K562 (cell line): ENCODE results near the gene CCDC34. TPM values are rescaled to one million over a fixed set of nuclear protein-coding genes. Genes with fewer than 3 reads are reported as not detected.
A peak's percentile ranks its signal among the peaks of the same experiment; 100 is the strongest.

Experiments
- ATAC-seq: fragments of 200-7000 bp; cut with Tn5 transposase; 3 replicates; pipeline ENCODE4 v1.9.1; 2020; ENCODE audit warnings: moderate library complexity
- BruUV-seq: library from RNA; stranded (reverse); fragments of 400-500 nt; replicated peaks from 2 replicates; lab custom pipeline; 2021; lab: Mats Ljungman, UMichigan
- CTCF ChIA-PET: fragments of 300-600 bp; formaldehyde crosslinking; extraction: SDS; loops from one replicate; lab custom pipeline; 2021; ENCODE audit warnings: low intra/inter-chr PET ratio; lab: Yijun Ruan, JAX
- POLR2A ChIA-PET: fragments of 300-600, 350-650 bp; sonication (Branson Sonifier 250); formaldehyde crosslinking; extraction: SDS; loops from one replicate; lab custom pipeline; 2021; ENCODE audit warnings: antibody characterized with exemption, inconsistent platforms; lab: Yijun Ruan, JAX
- DNase-seq, 4 experiments: peaks; one replicate each; pipeline versions ENCODE4 v3.0.0 to v3.0.0-alpha.2; 2011 to 2018; ENCODE audit warnings: low spot score in 3 of 4, mixed read lengths in 3 of 4; ENCODE audit errors: extremely low read depth in 1 of 4
- FAIRE-seq: peaks from 2 replicates; lab custom pipeline; 2011; peaks lifted over from hg19 to GRCh38; lab: Jason Lieb, UNC
- H2AFZ ChIP-seq: 2 replicates; pipeline ENCODE4 v1.6.0; 2011; ENCODE audit warnings: low read depth, low read length, control low read depth, inconsistent platforms
- H3K27ac ChIP-seq: fragments of 200-600 bp; 3 replicates; pipeline ENCODE4 v1.8.0; 2011; ENCODE audit warnings: low read depth, mild to moderate bottlenecking, control low read depth, inconsistent platforms, low read length, moderate library complexity, mixed read lengths; ENCODE audit errors: extremely low read depth
- H3K27me3 ChIP-seq, 2 experiments: fragments of 300-600 bp in 1 of 2; 2 replicates in 1 of 2; 3 replicates in 1 of 2; pipeline versions ENCODE4 v1.6.0 to v1.8.0; 2011; ENCODE audit warnings: inconsistent platforms in 2 of 2, low read length in 2 of 2, mild to moderate bottlenecking in 1 of 2, mixed read lengths in 1 of 2, moderate library complexity in 1 of 2; ENCODE audit not compliant: control insufficient read depth in 2 of 2, insufficient read depth in 2 of 2
- H3K36me3 ChIP-seq: fragments of 300-600 bp; 3 replicates; pipeline ENCODE4 v1.8.0; 2011; ENCODE audit warnings: mild to moderate bottlenecking, low read length, inconsistent platforms; ENCODE audit not compliant: control insufficient read depth, insufficient read depth
- H3K4me1 ChIP-seq, 2 experiments: fragments of 200-600 bp in 1 of 2; replicated peaks in 1 of 2; 2 replicates in 1 of 2; 3 replicates in 1 of 2; pipeline versions ENCODE4 v1.5.1 to v1.8.0; 2011; ENCODE audit warnings: inconsistent platforms in 2 of 2, low read length in 2 of 2, mild to moderate bottlenecking in 1 of 2, mixed read lengths in 1 of 2, moderate library complexity in 1 of 2; ENCODE audit not compliant: control insufficient read depth in 2 of 2, insufficient read depth in 2 of 2
- H3K4me2 ChIP-seq: 2 replicates; pipeline ENCODE4 v1.6.1; 2011; ENCODE audit warnings: low read length, control low read depth, inconsistent platforms, mixed read lengths; ENCODE audit not compliant: insufficient read depth
- H3K4me3 ChIP-seq: fragments of 200-600 bp; sonication (generic), shearing (Covaris generic); 2 replicates; pipeline ENCODE4 v1.5.1; 2016; ENCODE audit warnings: control low read depth, inconsistent platforms
- H3K79me2 ChIP-seq: fragments of 200-600 bp; 3 replicates; pipeline ENCODE4 v1.8.0; 2011; ENCODE audit warnings: low read length, inconsistent platforms; ENCODE audit not compliant: control insufficient read depth, insufficient read depth
- H3K9ac ChIP-seq, 2 experiments: 2 replicates each; pipeline versions ENCODE4 v1.6.0 to v1.6.1; 2011; ENCODE audit warnings: low read depth in 2 of 2, low read length in 2 of 2, control low read depth in 1 of 2, inconsistent platforms in 1 of 2, mild to moderate bottlenecking in 1 of 2, mixed read lengths in 1 of 2; ENCODE audit not compliant: insufficient read depth in 1 of 2
- H3K9me1 ChIP-seq: one replicate; pipeline ENCODE4 v1.6.0; 2011; ENCODE audit warnings: inconsistent platforms, mild to moderate bottlenecking, low read length, moderate library complexity; ENCODE audit not compliant: control insufficient read depth, insufficient read depth
- H3K9me3 ChIP-seq: replicated peaks from 2 replicates; pipeline ENCODE4 v1.5.1; 2011; ENCODE audit warnings: low read depth, low read length, inconsistent platforms; ENCODE audit not compliant: control insufficient read depth, insufficient read depth
- H4K20me1 ChIP-seq: replicated peaks from 2 replicates; pipeline ENCODE4 v1.6.1; 2011; ENCODE audit warnings: low read length, inconsistent platforms, mixed read lengths; ENCODE audit not compliant: control insufficient read depth, insufficient read depth
- ATF7 ChIP-seq: fragments of 450-650 bp; IDR thresholded peaks from 2 replicates; pipeline ENCODE4 v1.7.1; 2014; ENCODE audit warnings: mild to moderate bottlenecking, moderate library complexity
- CEBPB ChIP-seq: fragments of 450-650 bp; IDR thresholded peaks from 2 replicates; pipeline ENCODE4 v1.6.1; 2016; ENCODE audit warnings: missing genetic modification characterization, missing compliant biosample characterization
- CEBPG ChIP-seq, 3 experiments: fragments of 200-800 bp in 1 of 3; sonication (Bioruptor generic) in 1 of 3; sonication (generic) in 1 of 3; formaldehyde crosslinking in 1 of 3; IDR thresholded peaks in 2 of 3; conservative IDR thresholded peaks in 1 of 3; 2 replicates each; pipeline versions ENCODE4 v1.6.1 to v1.8.0; 2016 to 2022; ENCODE audit warnings: missing compliant biosample characterization in 2 of 3, missing genetic modification characterization in 2 of 3, mild to moderate bottlenecking in 1 of 3, missing genetic modification reagents in 1 of 3
- ESRRA ChIP-seq: fragments of 450-650 bp; IDR thresholded peaks from 2 replicates; pipeline ENCODE4 v1.6.1; 2014; ENCODE audit warnings: low read depth, mild to moderate bottlenecking, moderate library complexity, borderline replicate concordance
- ETS2 ChIP-seq: IDR thresholded peaks from 2 replicates; pipeline ENCODE4 v1.6.1; 2016; ENCODE audit warnings: borderline replicate concordance, missing genetic modification characterization, mild to moderate bottlenecking, moderate library complexity, missing compliant biosample characterization; ENCODE audit not compliant: poor library complexity, severe bottlenecking
- IFI16 ChIP-seq: fragments of 250-450 bp; sonication (Bioruptor Pico); IDR thresholded peaks from 2 replicates; pipeline ENCODE4 v2.1.2; 2022; ENCODE audit warnings: mild to moderate bottlenecking, inconsistent platforms
- NCOA2 ChIP-seq, 2 experiments: fragments of 450-650 bp; IDR thresholded peaks; 2 replicates each; pipeline ENCODE4 v1.6.1; 2018; ENCODE audit warnings: mild to moderate bottlenecking in 2 of 2, moderate library complexity in 1 of 2; ENCODE audit not compliant: partially characterized antibody in 2 of 2
- PHF21A ChIP-seq: fragments of 450-650 bp; IDR thresholded peaks from 2 replicates; pipeline ENCODE4 v1.6.1; 2017; ENCODE audit warnings: low read depth, borderline replicate concordance
- TAL1 ChIP-seq: fragments of 450-650 bp; IDR thresholded peaks from 2 replicates; pipeline ENCODE4 v1.6.1; 2016; ENCODE audit warnings: mild to moderate bottlenecking
- ZNF436 ChIP-seq: fragments of 250-450, 450-650 bp; sonication (Bioruptor Pico); formaldehyde crosslinking; IDR thresholded peaks from 2 replicates; pipeline ENCODE4 v1.7.0; 2020; ENCODE audit warnings: mild to moderate bottlenecking
- WGBS: fragments of 100-300 bp; shearing (Covaris generic); methylation state at CpG from one replicate; pipeline ENCODE4 v1.1.6; 2016; ENCODE audit warnings: low coverage, mixed read lengths; ENCODE audit not compliant: insufficient coverage; ENCODE audit errors: missing lambda C conversion rate; 5-methylcytosine and 5-hydroxymethylcytosine counted together
- in situ Hi-C: fragments of 300-500 bp; cut with MboI; formaldehyde crosslinking; loops from 4 replicates; pipeline ENCODE4 v1.15.0; 2018; ENCODE audit warnings: inconsistent platforms, mixed read lengths
- intact Hi-C: fragments of 100-400 bp; cut with micrococcal nuclease; formaldehyde crosslinking; loops from 2 replicates; pipeline ENCODE4 v1.14.2; 2022
- polyA plus RNA-seq, 8 experiments: library from polyadenylated mRNA; depleted of rRNA in 4 of 8; stranded (reverse) in 5 of 8; unstranded in 3 of 8; fragments of >200 nt; fragmentation: Nextera tagmentation in 2 of 8; fragmentation: Illumina TruSeq in 1 of 8; extraction: Ambion mirVana in 2 of 8; extraction: Trizol in 1 of 8; gene quantifications; 2 replicates each; pipeline versions ENCODE4 v1.2.1 to v1.2.3, GENCODE V29; 2011 to 2014; ENCODE audit warnings: inconsistent platforms in 1 of 8, missing spikeins in 1 of 8
- total RNA-seq, 7 experiments: library from RNA; depleted of rRNA in 6 of 7; stranded (reverse); fragments of >200 nt in 6 of 7; fragmentation: Illumina TruSeq in 2 of 7; extraction: Trizol in 2 of 7; gene quantifications; 2 replicates each; pipeline versions ENCODE4 v1.2.1 to v1.2.3, GENCODE V29; 2011 to 2021; ENCODE audit warnings: low replicate concordance in 1 of 7
- TF ChIP-seq, protein P1 (sequence below), 2 experiments: fragments of 250-450 bp in 1 of 2; fragments of 450-650 bp in 1 of 2; sonication (Bioruptor Pico) in 1 of 2; IDR thresholded peaks; 2 replicates each; pipeline versions ENCODE4 v1.6.1 to v1.8.0; 2016 to 2021; ENCODE audit warnings: mild to moderate bottlenecking in 2 of 2, moderate library complexity in 2 of 2, missing compliant biosample characterization in 1 of 2, missing genetic modification characterization in 1 of 2
- TF ChIP-seq, protein P2 (sequence below): fragments of 450-650 bp; formaldehyde crosslinking; IDR thresholded peaks from 2 replicates; pipeline ENCODE4 v1.4.0; 2020; ENCODE audit warnings: mild to moderate bottlenecking, mixed read lengths
- TF ChIP-seq, protein P3 (sequence below), 2 experiments: fragments of 450-650 bp in 1 of 2; sonication (generic) in 1 of 2; formaldehyde crosslinking in 1 of 2; IDR thresholded peaks in 1 of 2; conservative IDR thresholded peaks in 1 of 2; 2 replicates each; pipeline versions ENCODE4 v1.6.1 to v1.8.1; 2016 to 2023; ENCODE audit warnings: mild to moderate bottlenecking in 2 of 2, moderate library complexity in 2 of 2, inconsistent platforms in 1 of 2, missing genetic modification reagents in 1 of 2

CCDC34 gene
- total and polyA plus RNA-seq, 9 of the 15 experiments (the other 6 are each of a cell fraction or from before 2014, with no cell fraction given): 6.2 to 42.0 (median 15.7) TPM

DNA sequence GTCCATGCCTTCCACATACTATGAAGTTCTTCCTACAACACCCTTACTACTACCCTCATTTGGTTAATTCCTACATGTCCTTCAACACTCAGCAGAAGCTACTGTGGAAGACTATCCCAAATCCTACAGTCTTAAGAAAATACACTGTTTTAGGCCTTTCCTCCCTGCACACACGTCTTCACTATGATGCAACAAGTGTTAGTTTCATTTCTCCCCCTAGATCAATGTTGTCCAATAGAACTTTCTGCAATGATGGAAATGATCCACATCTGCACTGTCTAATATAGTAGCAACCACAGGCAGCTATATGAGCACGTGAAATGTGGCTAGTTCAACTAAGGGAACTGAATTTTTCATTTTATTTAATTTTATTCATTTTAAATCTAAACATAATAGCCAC lies 46.7 kb upstream of the CCDC34 start:
- no peak for DNase-seq
- H3K9me1 ChIP-seq: no peaks in the 10 kb centered on the region
- no peak overlapping the region for H2AFZ ChIP-seq
- intact Hi-C loops (no loop called here), in situ Hi-C loops (no loop called here)
- WGBS: 53% methylated on average over 2 of the region's 2 CpGs
- no peaks in the 10 kb centered on the region for H4K20me1 ChIP-seq
- H3K27me3 ChIP-seq: no peaks in the 10 kb centered on the region
- H3K79me2 ChIP-seq: 0 out of 3 replicates have a peak, but pooled peaks cover 4% of the 10 kb centered on the region
- no peaks in the 10 kb centered on the region; the same call in 1 of the 3 replicates for H3K36me3 ChIP-seq
- no peak overlapping the region for H3K9ac ChIP-seq
- H3K9me3 ChIP-seq: no peaks in the 10 kb centered on the region
- 0 out of 2 replicates have a peak overlapping the region, but pooled peaks have one; percentile 14 for H3K4me2 ChIP-seq
- TF ChIP-seq, protein P1, sequence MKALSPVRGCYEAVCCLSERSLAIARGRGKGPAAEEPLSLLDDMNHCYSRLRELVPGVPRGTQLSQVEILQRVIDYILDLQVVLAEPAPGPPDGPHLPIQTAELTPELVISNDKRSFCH (CRISPR knock-in tag; IDR thresholded peaks at IDR 0.05): no peak
- TF ChIP-seq, protein P1 (tag; IDR thresholded peaks at IDR 0.05): no peak
- TF ChIP-seq ATF7 (no peak), ZNF436 (CRISPR knock-in tag) (no peak), CEBPG (CRISPR knock-in tag; IDR thresholded peaks at IDR 0.05) (no peak), CEBPG (tag; conservative IDR thresholded peaks at IDR 0.05 in 1 of 2, IDR thresholded peaks at IDR 0.05 in 1 of 2) (peak; percentile 59 to 62), ETS2 (tag) (no peak), CEBPB (peak; percentile 55; the same call in 1 of the 2 replicates), ESRRA (no peak), IFI16 (CRISPR knock-in tag) (no peak), TAL1 (no peak), PHF21A (no peak), NCOA2 (IDR thresholded peaks at IDR 0.05; ENCODE audit: partially characterized antibody in 2 of 2) (no peak)
- TF ChIP-seq, protein P2, sequence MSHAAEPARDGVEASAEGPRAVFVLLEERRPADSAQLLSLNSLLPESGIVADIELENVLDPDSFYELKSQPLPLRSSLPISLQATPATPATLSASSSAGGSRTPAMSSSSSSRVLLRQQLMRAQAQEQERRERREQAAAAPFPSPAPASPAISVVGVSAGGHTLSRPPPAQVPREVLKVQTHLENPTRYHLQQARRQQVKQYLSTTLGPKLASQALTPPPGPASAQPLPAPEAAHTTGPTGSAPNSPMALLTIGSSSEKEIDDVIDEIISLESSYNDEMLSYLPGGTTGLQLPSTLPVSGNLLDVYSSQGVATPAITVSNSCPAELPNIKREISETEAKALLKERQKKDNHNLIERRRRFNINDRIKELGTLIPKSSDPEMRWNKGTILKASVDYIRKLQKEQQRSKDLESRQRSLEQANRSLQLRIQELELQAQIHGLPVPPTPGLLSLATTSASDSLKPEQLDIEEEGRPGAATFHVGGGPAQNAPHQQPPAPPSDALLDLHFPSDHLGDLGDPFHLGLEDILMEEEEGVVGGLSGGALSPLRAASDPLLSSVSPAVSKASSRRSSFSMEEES: no peak
- TF ChIP-seq, protein P3, sequence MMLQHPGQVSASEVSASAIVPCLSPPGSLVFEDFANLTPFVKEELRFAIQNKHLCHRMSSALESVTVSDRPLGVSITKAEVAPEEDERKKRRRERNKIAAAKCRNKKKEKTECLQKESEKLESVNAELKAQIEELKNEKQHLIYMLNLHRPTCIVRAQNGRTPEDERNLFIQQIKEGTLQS (IDR thresholded peaks at IDR 0.05): peak; percentile 58
- TF ChIP-seq, protein P3 (CRISPR knock-in tag; conservative IDR thresholded peaks at IDR 0.05): no peak
- no TSS peak for BruUV-seq
- ChIA-PET CTCF (no interaction called here), POLR2A (interaction anchor here (1.0 kb wide), 1 partner anchor 14 kb away, joined by 3 read pairs; no protein-coding TSS in a partner anchor)
- no peak overlapping the region for H3K4me3 ChIP-seq
- no peak overlapping the region for H3K27ac ChIP-seq
- H3K4me1 ChIP-seq: peaks cover 5 to 52% of the 10 kb centered on the region in 2 experiments
- no peak for FAIRE-seq
- ATAC-seq: no peak
